Measurements from ENCODE around the gene OLFML1.

Gene OLFML1

GRCh38 chr11:7525424-7525823 lies 40.1 kb downstream of the OLFML1 start:
- DNase-seq (ENCODE audit: extremely low spot score, insufficient read length, low read depth) (no peak), FAIRE-seq (no peak)

GRCh38 chr11:7527029-7527428 lies 41.7 kb downstream of the OLFML1 start:
- FAIRE-seq (peak; percentile 81), DNase-seq (ENCODE audit: extremely low spot score, insufficient read length, low read depth) (no peak)

GRCh38 chr11:7528514-7529049 lies 43.3 kb downstream of the OLFML1 start:
- no peak for FAIRE-seq

GRCh38 chr11:7530013-7530640 lies 44.8 kb downstream of the OLFML1 start:
- DNase-seq (ENCODE audit: extremely low spot score, insufficient read length, low read depth) (no peak), FAIRE-seq (no peak)

More at GRCh38 chr11:7528514-7529049, 43.3 kb downstream of the OLFML1 start:
- DNase-seq (ENCODE audit: extremely low spot score, insufficient read length, low read depth), result no peak

- FAIRE-seq (peak; percentile 75), DNase-seq (ENCODE audit: extremely low spot score, insufficient read length, low read depth) (no peak)
These were observed 45.7 kb downstream of the OLFML1 start for GRCh38 chr11:7531011-7531410.

GRCh38 chr11:7532405-7533145 lies 47.3 kb downstream of the OLFML1 start:
- no peak for DNase-seq (ENCODE audit: extremely low spot score, insufficient read length, low read depth)
- no peak for FAIRE-seq

GRCh38 chr11:7533199-7534041 lies 48.1 kb downstream of the OLFML1 start:
- DNase-seq (ENCODE audit: extremely low spot score, insufficient read length, low read depth), result no peak
- no peak for FAIRE-seq

GRCh38 chr11:7534042-7534378 lies 48.7 kb downstream of the OLFML1 start:
- peak; percentile 87 for FAIRE-seq
- no peak for DNase-seq (ENCODE audit: extremely low spot score, insufficient read length, low read depth)

GRCh38 chr11:7536100-7536499 lies 50.8 kb downstream of the OLFML1 start:
- DNase-seq (ENCODE audit: extremely low spot score, insufficient read length, low read depth) (no peak), FAIRE-seq (no peak)

GRCh38 chr11:7537265-7537664 lies 52.0 kb downstream of the OLFML1 start:
- DNase-seq (ENCODE audit: extremely low spot score, insufficient read length, low read depth) (no peak), FAIRE-seq (no peak)

- no peak for FAIRE-seq
These were observed 52.7 kb downstream of the OLFML1 start for GRCh38 chr11:7538031-7538430.

GRCh38 chr11:7538466-7539454 lies 53.5 kb downstream of the OLFML1 start:
- DNase-seq (ENCODE audit: extremely low spot score, insufficient read length, low read depth) (no peak), FAIRE-seq (no peak)

More at GRCh38 chr11:7538031-7538430, 52.7 kb downstream of the OLFML1 start:
- no peak for DNase-seq (ENCODE audit: extremely low spot score, insufficient read length, low read depth)

- FAIRE-seq, result no peak
- DNase-seq (ENCODE audit: extremely low spot score, insufficient read length, low read depth), result no peak
These were observed 55.7 kb downstream of the OLFML1 start for GRCh38 chr11:7540830-7541555.

GRCh38 chr11:7543302-7543701 lies 58.0 kb downstream of the OLFML1 start:
- no peak for FAIRE-seq

GRCh38 chr11:7544021-7544420 lies 58.7 kb downstream of the OLFML1 start:
- FAIRE-seq (no peak), DNase-seq (ENCODE audit: extremely low spot score, insufficient read length, low read depth) (no peak)

More at GRCh38 chr11:7543302-7543701, 58.0 kb downstream of the OLFML1 start:
- no peak for DNase-seq (ENCODE audit: extremely low spot score, insufficient read length, low read depth)

GRCh38 chr11:7545611-7546010 lies 60.3 kb downstream of the OLFML1 start:
- DNase-seq (ENCODE audit: extremely low spot score, insufficient read length, low read depth) (no peak), FAIRE-seq (no peak)

GRCh38 chr11:7546324-7546791 lies 61.1 kb downstream of the OLFML1 start:
- DNase-seq (ENCODE audit: extremely low spot score, insufficient read length, low read depth) (no peak), FAIRE-seq (no peak)

GRCh38 chr11:7547687-7548086 lies 62.4 kb downstream of the OLFML1 start:
- DNase-seq (ENCODE audit: extremely low spot score, insufficient read length, low read depth) (no peak), FAIRE-seq (no peak)
